NCI-H2081 treated with DMSO at 0.1 percent for 48 hours (cell line): ENCODE data around the gene ZNF202.
"Not testable (repeated sequence)": the region's sequence is repeated elsewhere in the genome, so short reads cannot be mapped to it uniquely, and the experiment has no call there.

Experiments used
- DNase-seq: peaks from one replicate; lab custom pipeline; 2025; lab: John Stamatoyannopoulos, UW

Gene ZNF202

GRCh38 chr11:123740787-123741158 lies 687 bp downstream of the ZNF202 start:
- DNase-seq = no peak

- no peak for DNase-seq
Measured at GRCh38 chr11:123738374-123738773, 3.1 kb downstream of the ZNF202 start.

GRCh38 chr11:123736769-123737168 lies 4.7 kb downstream of the ZNF202 start:
- no peak for DNase-seq

DNA sequence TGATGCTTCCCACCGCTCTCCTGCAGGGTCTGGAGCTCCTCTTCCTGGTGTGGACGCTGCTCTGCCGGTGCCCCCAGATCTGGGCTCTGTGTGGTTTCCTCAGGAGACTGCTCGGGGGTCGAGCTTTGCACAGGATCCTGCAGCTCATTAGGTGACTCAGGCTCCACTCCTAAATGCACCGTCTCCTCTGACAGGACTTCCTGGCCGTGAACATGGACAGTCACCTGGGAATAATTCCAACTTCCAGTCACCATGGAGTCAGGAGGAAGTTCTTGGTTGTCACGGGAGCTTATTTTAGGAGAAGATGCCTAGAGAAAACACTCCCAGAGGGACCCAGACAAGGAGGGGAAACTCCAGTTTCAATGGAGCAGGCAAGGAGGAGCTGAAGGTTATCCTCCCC lies 11.9 kb downstream of the ZNF202 start:
- no peak for DNase-seq

GRCh38 chr11:123725995-123726655 lies 15.3 kb downstream of the ZNF202 start:
- DNase-seq = no peak

- DNase-seq = no peak
Measured at GRCh38 chr11:123719452-123719851, 22.0 kb downstream of the ZNF202 start.

DNA sequence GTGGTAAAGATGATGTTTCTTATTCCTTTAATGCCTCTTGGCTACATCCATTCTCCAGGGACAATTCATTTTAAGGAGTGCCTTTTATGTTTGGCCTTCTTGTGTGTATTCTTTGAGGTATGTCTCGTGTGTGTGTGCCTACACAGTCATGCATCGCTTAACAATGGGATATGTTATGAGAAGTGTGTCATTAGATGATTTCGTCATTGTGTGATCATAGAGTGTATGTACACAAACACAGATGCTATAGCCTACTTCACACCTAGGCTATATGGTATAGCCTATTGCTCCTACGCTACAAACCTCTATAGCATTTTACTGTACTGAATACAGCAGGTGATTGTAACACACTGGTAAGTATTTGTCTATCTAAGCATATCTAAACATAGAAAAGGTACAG lies 23.0 kb downstream of the ZNF202 start:
- DNase-seq = no peak

DNA sequence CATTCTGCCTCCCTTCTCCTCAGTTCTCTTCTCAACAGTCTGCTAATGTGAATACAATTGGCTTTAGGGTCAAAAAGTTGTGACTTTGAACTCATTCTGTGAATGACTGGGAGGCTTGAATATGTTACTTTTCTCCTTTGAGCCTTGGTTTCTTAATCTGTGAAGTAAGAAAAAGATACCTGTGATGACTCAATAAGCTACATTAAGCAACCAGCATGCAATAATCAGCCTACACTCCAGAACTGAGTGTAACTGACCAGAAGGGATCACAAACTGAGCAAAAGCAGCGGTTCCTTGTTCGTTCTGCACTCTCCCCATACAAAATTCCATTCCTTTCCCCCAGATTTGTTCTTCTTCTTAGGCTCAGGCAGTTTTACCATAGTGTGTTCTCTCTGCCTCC lies 23.4 kb downstream of the ZNF202 start:
- DNase-seq = no peak

- not testable (repeated sequence) for DNase-seq
Measured at GRCh38 chr11:123712627-123713026, 28.8 kb downstream of the ZNF202 start.

DNA sequence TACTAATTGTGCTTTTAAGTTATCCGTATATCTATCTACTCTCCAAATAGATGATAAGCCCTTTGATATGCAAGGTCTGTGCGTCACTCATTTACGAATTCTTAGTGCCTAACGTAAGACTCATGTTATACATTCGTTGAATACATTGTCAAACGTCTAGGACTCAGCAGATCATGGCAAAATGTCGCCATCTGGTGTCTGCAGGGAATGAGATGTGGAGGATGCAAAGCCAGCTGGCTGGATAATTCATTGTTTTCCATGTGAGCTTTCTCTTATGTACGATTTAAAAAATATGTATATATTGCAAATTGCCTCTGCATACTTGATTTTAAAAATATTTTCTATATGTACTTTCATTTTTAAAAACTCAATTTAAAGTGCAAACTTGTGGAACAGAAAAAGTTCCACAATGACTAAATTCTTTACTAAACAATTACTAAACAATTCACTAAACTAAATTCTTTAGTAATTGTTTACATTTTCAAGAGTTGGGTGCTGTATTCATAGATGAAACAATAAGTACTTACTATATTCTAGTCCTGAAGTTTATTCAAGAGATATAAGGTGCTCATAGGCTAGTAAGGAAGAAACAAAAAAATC lies 33.8 kb downstream of the ZNF202 start:
- peak; percentile 41 for DNase-seq

- DNase-seq = no peak
Measured at GRCh38 chr11:123707206-123707605, 34.3 kb downstream of the ZNF202 start.

DNA sequence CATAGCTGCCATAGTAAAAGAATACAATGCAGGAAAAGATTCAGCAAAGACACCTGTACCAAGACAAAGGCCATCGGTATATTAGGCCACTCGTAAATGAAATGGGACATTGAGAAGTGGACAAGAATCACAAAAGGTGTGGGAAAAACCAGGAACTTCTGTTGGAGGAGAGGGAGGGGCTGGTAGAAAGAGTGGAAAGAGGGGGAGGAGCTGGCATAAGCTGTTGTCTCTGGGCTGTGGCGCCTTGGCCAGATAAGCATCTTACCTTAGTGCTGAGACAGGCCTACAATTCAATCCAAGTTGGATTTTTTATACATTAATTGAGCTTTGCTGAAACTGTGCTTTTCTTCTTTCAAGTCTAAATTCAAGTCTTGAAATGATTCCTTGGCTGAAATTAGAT lies 37.1 kb downstream of the ZNF202 start:
- DNase-seq = no peak

GRCh38 chr11:123702696-123703095 lies 38.8 kb downstream of the ZNF202 start:
- no peak for DNase-seq

DNA sequence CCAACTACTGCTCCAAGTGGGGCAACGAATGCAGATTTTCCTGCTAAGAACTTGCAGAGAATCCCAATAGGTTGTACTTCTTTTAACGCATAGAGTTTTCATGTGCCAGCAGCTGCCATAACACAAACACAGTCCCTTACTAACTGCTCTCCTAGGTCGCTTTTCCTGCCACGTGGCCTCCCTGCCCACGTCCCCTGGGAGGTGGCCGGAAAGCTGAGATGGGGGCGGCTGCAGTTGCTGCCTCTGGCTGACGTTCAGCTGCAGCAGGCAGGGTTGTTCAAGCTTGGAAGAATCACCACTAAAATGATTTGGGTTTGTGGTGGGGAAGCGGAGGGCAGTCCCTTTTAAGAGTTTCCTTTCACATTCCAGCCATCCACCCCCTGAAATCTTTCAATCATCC lies 39.3 kb downstream of the ZNF202 start:
- no peak for DNase-seq

- DNase-seq = no peak
Measured at GRCh38 chr11:123700772-123701171, 40.7 kb downstream of the ZNF202 start.

- no peak for DNase-seq
Measured at GRCh38 chr11:123698546-123699127, 42.8 kb downstream of the ZNF202 start.

GRCh38 chr11:123696183-123696582 lies 45.3 kb downstream of the ZNF202 start:
- DNase-seq = no peak

GRCh38 chr11:123695231-123695630 lies 46.2 kb downstream of the ZNF202 start:
- no peak for DNase-seq

DNA sequence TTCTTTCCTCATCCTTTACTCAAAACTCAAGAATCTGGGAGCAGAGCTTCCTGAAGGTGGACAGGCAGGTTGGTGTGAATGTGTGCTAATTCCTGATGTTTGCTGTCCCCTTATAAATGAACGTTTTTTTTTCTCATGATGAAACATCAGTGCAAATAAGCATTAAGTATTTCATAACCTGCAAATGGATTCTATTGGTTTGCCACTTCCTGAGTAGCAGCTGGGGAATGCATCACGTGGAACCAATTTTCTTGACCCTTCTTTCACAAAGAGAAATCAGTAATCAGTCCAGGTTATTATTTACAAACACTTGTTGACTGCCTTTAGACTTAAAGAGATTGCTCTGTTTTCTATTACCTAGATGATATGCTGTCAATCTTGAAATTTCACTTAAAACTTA lies 46.9 kb downstream of the ZNF202 start:
- no peak for DNase-seq

GRCh38 chr11:123692961-123693360 lies 48.5 kb downstream of the ZNF202 start:
- DNase-seq = no peak

DNA sequence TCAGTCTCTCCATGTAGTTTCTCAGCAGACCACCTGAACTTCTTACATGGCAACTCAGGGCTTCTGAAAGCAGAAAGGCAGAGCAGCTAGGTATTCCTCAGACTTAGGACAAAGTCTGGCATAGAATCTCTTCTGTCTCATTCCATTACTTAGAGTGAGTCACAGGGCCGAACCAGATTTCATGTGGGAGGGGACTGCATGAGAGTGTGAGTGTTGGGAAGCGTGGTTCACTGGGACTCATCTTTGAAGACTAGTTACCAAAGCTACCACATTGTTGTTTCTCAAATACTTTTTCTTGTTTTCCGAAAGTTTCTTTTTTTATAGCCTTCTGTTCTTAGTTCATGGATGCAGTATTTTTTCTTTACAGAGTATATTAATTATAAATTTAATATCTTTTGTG lies 51.0 kb downstream of the ZNF202 start:
- DNase-seq = no peak

DNA sequence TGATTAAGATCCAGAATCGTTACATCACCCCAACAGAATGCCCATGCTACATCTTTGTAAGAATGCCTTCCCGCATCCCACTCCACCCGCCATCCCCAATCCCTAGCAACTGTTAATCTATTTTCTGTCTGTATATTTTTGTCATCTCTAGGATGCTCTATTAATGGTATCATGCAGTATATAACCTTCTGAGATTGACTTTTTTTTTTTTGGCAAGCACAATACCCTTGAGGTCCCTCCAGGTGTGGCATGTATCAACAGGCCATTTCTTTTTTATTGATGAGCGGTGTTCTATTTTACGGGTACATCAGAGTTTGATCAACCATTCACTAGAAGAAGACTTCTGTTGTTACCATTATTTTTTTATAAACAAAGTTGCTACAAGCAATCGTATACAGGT lies 56.9 kb downstream of the ZNF202 start:
- no peak for DNase-seq

GRCh38 chr11:123683428-123684170 lies 57.9 kb downstream of the ZNF202 start:
- no peak for DNase-seq
